ENCODE results near the gene ZNF423. TPM values are rescaled to one million over a fixed set of nuclear protein-coding genes. Genes with fewer than 3 reads are reported as not detected.

Gene ZNF423
- total RNA-seq, 1 experiment from 2014 or later: 11.1 TPM

- no peak overlapping the region for H3K27ac ChIP-seq (ENCODE audit: low read depth, low read length, poor library complexity, severe bottlenecking)
- H3K9me3 ChIP-seq (ENCODE audit: low read depth, low read length, poor library complexity, severe bottlenecking): peaks cover 14% of the 10 kb centered on the region
- CTCF ChIA-PET: interaction anchor here (1.0 kb wide), 1 partner anchor 205 kb away, joined by 4 read pairs; no protein-coding TSS in a partner anchor
- intact Hi-C loops (cut with micrococcal nuclease; ENCODE audit: unreplicated experiment): no loop called here
- H3K4me1 ChIP-seq (ENCODE audit: insufficient read depth, low read length, poor library complexity, severe bottlenecking): peaks cover 13% of the 10 kb centered on the region
- H3K27me3 ChIP-seq (replicated peaks; ENCODE audit: insufficient read depth, low read depth, low read length, poor library complexity): no peaks in the 10 kb centered on the region
- POLR2A ChIA-PET (ENCODE audit: low non-redundant PET): no interaction called here
- BruUV-seq (replicated peaks): no TSS peak
- H3K4me3 ChIP-seq (ENCODE audit: low read depth, low read length, poor library complexity, severe bottlenecking): no peak overlapping the region
- TF ChIP-seq EZH2 (IDR thresholded peaks at IDR 0.05; ENCODE audit: borderline replicate concordance, low read depth, low read length, poor library complexity, severe bottlenecking) (no peak), CTCF (conservative IDR thresholded peaks at IDR 0.05; ENCODE audit: low read depth, low read length) (no peak)
- no peaks in the 10 kb centered on the region for H3K36me3 ChIP-seq (ENCODE audit: insufficient read depth, low read length, poor library complexity, severe bottlenecking)
- DNase-seq (ENCODE audit: low spot score): peak; percentile 35
Measured at GRCh38 chr16:49652456-49653172, 203.3 kb downstream of the ZNF423 start.

- intact Hi-C loops (cut with micrococcal nuclease; ENCODE audit: unreplicated experiment): no loop called here
- no TSS peak for BruUV-seq (replicated peaks)
- H3K27ac ChIP-seq (ENCODE audit: low read depth, low read length, poor library complexity, severe bottlenecking): no peak overlapping the region
- H3K27me3 ChIP-seq (replicated peaks; ENCODE audit: insufficient read depth, low read depth, low read length, poor library complexity): no peaks in the 10 kb centered on the region
- no peaks in the 10 kb centered on the region for H3K36me3 ChIP-seq (ENCODE audit: insufficient read depth, low read length, poor library complexity, severe bottlenecking)
- peaks cover 13% of the 10 kb centered on the region for H3K4me1 ChIP-seq (ENCODE audit: insufficient read depth, low read length, poor library complexity, severe bottlenecking)
- ChIA-PET POLR2A (ENCODE audit: low non-redundant PET) (no interaction called here), CTCF (interaction anchor here (1.0 kb wide), 1 partner anchor 205 kb away, joined by 4 read pairs; no protein-coding TSS in a partner anchor)
- no peak overlapping the region for H3K4me3 ChIP-seq (ENCODE audit: low read depth, low read length, poor library complexity, severe bottlenecking)
- peaks cover 19% of the 10 kb centered on the region for H3K9me3 ChIP-seq (ENCODE audit: low read depth, low read length, poor library complexity, severe bottlenecking)
- no peak for TF ChIP-seq CTCF (conservative IDR thresholded peaks at IDR 0.05; ENCODE audit: low read depth, low read length)
- TF ChIP-seq EZH2 (IDR thresholded peaks at IDR 0.05; ENCODE audit: borderline replicate concordance, low read depth, low read length, poor library complexity, severe bottlenecking): no peak
- no peak for DNase-seq (ENCODE audit: low spot score)
Measured at GRCh38 chr16:49651996-49652395, 203.9 kb downstream of the ZNF423 start.

- H3K9me3 ChIP-seq (ENCODE audit: low read depth, low read length, poor library complexity, severe bottlenecking): peaks cover 20% of the 10 kb centered on the region
- DNase-seq (ENCODE audit: low spot score): no peak
- intact Hi-C loops (cut with micrococcal nuclease; ENCODE audit: unreplicated experiment): no loop called here
- ChIA-PET CTCF (no interaction called here), POLR2A (ENCODE audit: low non-redundant PET) (no interaction called here)
- H3K4me1 ChIP-seq (ENCODE audit: insufficient read depth, low read length, poor library complexity, severe bottlenecking): peaks cover 13% of the 10 kb centered on the region
- no peak overlapping the region for H3K27ac ChIP-seq (ENCODE audit: low read depth, low read length, poor library complexity, severe bottlenecking)
- no peaks in the 10 kb centered on the region for H3K27me3 ChIP-seq (replicated peaks; ENCODE audit: insufficient read depth, low read depth, low read length, poor library complexity)
- no peaks in the 10 kb centered on the region for H3K36me3 ChIP-seq (ENCODE audit: insufficient read depth, low read length, poor library complexity, severe bottlenecking)
- BruUV-seq (replicated peaks): no TSS peak
- TF ChIP-seq CTCF (conservative IDR thresholded peaks at IDR 0.05; ENCODE audit: low read depth, low read length) (no peak), EZH2 (IDR thresholded peaks at IDR 0.05; ENCODE audit: borderline replicate concordance, low read depth, low read length, poor library complexity, severe bottlenecking) (no peak)
- H3K4me3 ChIP-seq (ENCODE audit: low read depth, low read length, poor library complexity, severe bottlenecking): no peak overlapping the region
Measured at GRCh38 chr16:49651226-49651625, 204.7 kb downstream of the ZNF423 start.
